SH-SY5Y (cell line): ENCODE data around the gene CCR8.

Source experiments
- GATA2 ChIP-seq: IDR thresholded peaks from 2 replicates; pipeline ENCODE4 v1.6.1; 2011; ENCODE audit warnings: mild to moderate bottlenecking, low read depth, low read length
- GATA3 ChIP-seq: IDR thresholded peaks from 2 replicates; pipeline ENCODE4 v1.6.1; 2011; ENCODE audit warnings: low read depth, mild to moderate bottlenecking, low read length, moderate library complexity

- TF ChIP-seq GATA2 (no peak), GATA3 (no peak)
Measured at GRCh38 chr3:39325236-39325635, 4.3 kb upstream of the CCR8 start.
